A673 (cell line): Measurements from ENCODE around the gene KCP.

Experiments
- CTCF ChIP-seq: fragments of 300-800, 200-600 bp; sonication (generic); conservative IDR thresholded peaks from 2 replicates; pipeline ENCODE4 v1.5.1; 2017; ENCODE audit warnings: low read depth, mild to moderate bottlenecking, antibody characterized with exemption, low read length, moderate library complexity, mixed read lengths
- EZH2 ChIP-seq: fragments of 200-600 bp; sonication (generic); IDR thresholded peaks from 2 replicates; pipeline ENCODE4 v1.6.1; 2017; ENCODE audit warnings: borderline replicate concordance, low read depth, mild to moderate bottlenecking, mixed read lengths, antibody characterized with exemption, low read length; ENCODE audit not compliant: poor library complexity, severe bottlenecking

- no peak for TF ChIP-seq CTCF
- no peak for TF ChIP-seq EZH2
Measured at GRCh38 chr7:128934361-128935341, 24.1 kb upstream of the KCP start.
